SHP77 treated with DMSO at 0.1 percent for 48 hours (cell line): ENCODE data around the gene RING1.

Experiments used
- DNase-seq: peaks from one replicate; lab custom pipeline; 2025; lab: John Stamatoyannopoulos, UW

Gene RING1

GRCh38 chr6:33171880-33172687 lies 36.2 kb upstream of the RING1 start:
- no peak for DNase-seq

- no peak for DNase-seq
Measured at GRCh38 chr6:33172688-33173534, 35.4 kb upstream of the RING1 start.

- no peak for DNase-seq
Measured at GRCh38 chr6:33173535-33174180, 34.6 kb upstream of the RING1 start.

- no peak for DNase-seq
Measured at GRCh38 chr6:33174784-33175183, 33.5 kb upstream of the RING1 start.

- DNase-seq: no peak
Measured at GRCh38 chr6:33175436-33176069, 32.7 kb upstream of the RING1 start.

- DNase-seq: no peak
Measured at GRCh38 chr6:33176906-33177305, 31.4 kb upstream of the RING1 start.

- DNase-seq: no peak
Measured at GRCh38 chr6:33177552-33178446, 30.5 kb upstream of the RING1 start.

- no peak for DNase-seq
Measured at GRCh38 chr6:33178755-33179475, 29.4 kb upstream of the RING1 start.

GRCh38 chr6:33181141-33181540 lies 27.2 kb upstream of the RING1 start:
- DNase-seq: no peak

GRCh38 chr6:33183071-33183683 lies 25.1 kb upstream of the RING1 start:
- no peak for DNase-seq

GRCh38 chr6:33185190-33185589 lies 23.1 kb upstream of the RING1 start:
- no peak for DNase-seq

GRCh38 chr6:33185654-33186187 lies 22.6 kb upstream of the RING1 start:
- no peak for DNase-seq

GRCh38 chr6:33187809-33188208 lies 20.5 kb upstream of the RING1 start:
- DNase-seq: no peak

- DNase-seq: no peak
Measured at GRCh38 chr6:33189164-33189563, 19.1 kb upstream of the RING1 start.

- no peak for DNase-seq
Measured at GRCh38 chr6:33189625-33190448, 18.5 kb upstream of the RING1 start.

GRCh38 chr6:33190504-33191107 lies 17.7 kb upstream of the RING1 start:
- no peak for DNase-seq

GRCh38 chr6:33191383-33192104 lies 16.8 kb upstream of the RING1 start:
- DNase-seq: no peak
